Suprapubic skin (tissue), 4 donors: ENCODE measurements around the gene PRTFDC1. TPM values are rescaled to one million over a fixed set of nuclear protein-coding genes. Genes with fewer than 3 reads are reported as not detected.
"Not testable (repeated sequence)": the region's sequence is repeated elsewhere in the genome, so short reads cannot be mapped to it uniquely, and the experiment has no call there.

Source experiments
- DNase-seq, 2 donors: peaks; one replicate each; pipeline ENCODE4 v3.0.0-alpha.2; 2019; ENCODE audit warnings: low spot score in 2 of 2
- H3K27ac ChIP-seq: fragments of 200-600 bp; sonication (generic); one replicate; pipeline ENCODE4 v1.5.1; 2019
- H3K27me3 ChIP-seq: fragments of 200-600 bp; sonication (generic); one replicate; pipeline ENCODE4 v1.5.1; 2019
- H3K36me3 ChIP-seq: fragments of 200-600 bp; sonication (generic); one replicate; pipeline ENCODE4 v1.5.1; 2019
- H3K4me1 ChIP-seq: fragments of 200-600 bp; sonication (generic); one replicate; pipeline ENCODE4 v1.5.1; 2019
- H3K4me3 ChIP-seq: fragments of 200-600 bp; sonication (generic); one replicate; pipeline ENCODE4 v1.5.1; 2019; ENCODE audit warnings: mild to moderate bottlenecking
- H3K9me3 ChIP-seq: fragments of 200-600 bp; sonication (generic); one replicate; pipeline ENCODE4 v1.5.1; 2019
- CTCF ChIP-seq, 2 donors: fragments of 200-600 bp in 1 of 2; fragments of 450-650 bp in 1 of 2; sonication (generic) in 1 of 2; IDR thresholded peaks; one replicate each; pipeline ENCODE4 v1.5.1; 2016 to 2019; ENCODE audit warnings: antibody characterized with exemption in 2 of 2, mild to moderate bottlenecking in 1 of 2, moderate library complexity in 1 of 2
- EP300 ChIP-seq: sonication (generic); formaldehyde crosslinking; IDR thresholded peaks from one replicate; pipeline ENCODE4 v1.6.1; 2017; ENCODE audit warnings: antibody characterized with exemption
- POLR2A ChIP-seq, 2 donors: fragments of 450-650 bp; IDR thresholded peaks; one replicate each; pipeline ENCODE4 v1.6.1; 2017; ENCODE audit warnings: antibody characterized with exemption in 2 of 2, mild to moderate bottlenecking in 2 of 2, moderate library complexity in 2 of 2
- POLR2AphosphoS5 ChIP-seq, 3 donors: sonication (generic); formaldehyde crosslinking; IDR thresholded peaks; one replicate each; pipeline ENCODE4 v1.6.1; 2017; ENCODE audit warnings: antibody characterized with exemption in 3 of 3
- whole genome bisulfite sequencing: methylation state at CpG from one replicate; pipeline ENCODE4 v1.1.5; 2018; 5-methylcytosine and 5-hydroxymethylcytosine counted together
- total RNA-seq, 4 donors: library from RNA; depleted of rRNA; stranded (reverse); fragments of >200 nt; gene quantifications; one replicate each; pipeline ENCODE4 v1.1.0, GENCODE V29; 2016

The PRTFDC1 gene
- total RNA-seq, 4 donors from 2014 or later: 0.40 to 0.76 (median 0.69) TPM

DNA sequence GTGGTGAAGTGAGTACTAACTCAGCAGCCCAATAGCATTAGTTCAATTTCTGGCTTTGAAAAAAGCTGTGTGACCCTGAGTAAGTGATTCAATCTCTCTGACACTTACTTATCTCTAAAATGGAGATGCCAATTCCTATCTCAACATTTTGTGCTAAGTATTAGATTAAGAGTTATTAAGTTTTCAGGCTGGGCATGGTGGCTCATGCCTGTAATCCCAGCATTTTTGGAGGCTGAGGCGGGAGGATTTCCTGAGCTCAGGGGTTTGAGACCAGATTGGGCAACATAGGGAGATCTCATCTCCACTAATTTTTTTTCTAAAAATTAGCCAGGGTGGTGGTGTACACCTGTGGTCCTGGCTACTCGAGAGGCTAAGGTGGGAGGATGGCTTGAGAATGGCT is 109.5 kb downstream of the PRTFDC1 start:
- DNase-seq: no peak
- TF ChIP-seq CTCF (IDR thresholded peaks at IDR 0.05) (no peak), POLR2A (IDR thresholded peaks at IDR 0.05) (no peak), POLR2AphosphoS5 (IDR thresholded peaks at IDR 0.05) (no peak), EP300 (no peak)
- Histone ChIP-seq H3K4me1 (no peaks in the 10 kb centered on the region), H3K27ac (no peak overlapping the region), H3K4me3 (no peak overlapping the region), H3K9me3 (no peaks in the 10 kb centered on the region), H3K27me3 (no peaks in the 10 kb centered on the region), H3K36me3 (no peaks in the 10 kb centered on the region)
- WGBS: 70% methylated on average over 2 of the region's 2 CpGs

GRCh38 chr10:24841530-24841929 is 110.9 kb downstream of the PRTFDC1 start:
- H3K36me3 ChIP-seq: no peaks in the 10 kb centered on the region
- H3K27ac ChIP-seq: no peak overlapping the region
- DNase-seq: no peak
- no peaks in the 10 kb centered on the region for H3K4me1 ChIP-seq
- H3K9me3 ChIP-seq: no peaks in the 10 kb centered on the region
- WGBS: 78% methylated on average over 2 of the region's 2 CpGs
- H3K27me3 ChIP-seq: no peaks in the 10 kb centered on the region
- TF ChIP-seq EP300 (no peak), POLR2AphosphoS5 (IDR thresholded peaks at IDR 0.05) (no peak), POLR2A (IDR thresholded peaks at IDR 0.05) (no peak), CTCF (IDR thresholded peaks at IDR 0.05) (no peak)
- H3K4me3 ChIP-seq: no peak overlapping the region

DNA sequence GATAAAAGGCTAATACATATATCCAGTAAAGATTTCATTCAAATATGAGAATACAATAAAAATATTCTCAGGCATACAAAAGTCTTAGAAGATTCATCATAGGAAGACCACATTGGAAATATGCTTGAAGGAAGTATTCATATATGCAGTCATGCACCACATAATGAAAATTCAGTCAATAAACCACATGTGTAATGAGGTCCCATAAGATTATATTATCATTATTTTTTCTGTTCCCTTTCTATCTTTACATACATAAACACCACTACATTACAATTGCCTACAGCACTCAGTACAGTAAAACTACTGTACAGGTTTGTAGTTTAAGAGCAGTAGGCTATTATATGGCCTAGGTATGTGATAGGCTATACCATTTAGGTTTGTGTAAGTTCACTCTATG is 111.6 kb downstream of the PRTFDC1 start:
- TF ChIP-seq EP300 (no peak), CTCF (IDR thresholded peaks at IDR 0.05) (no peak), POLR2A (IDR thresholded peaks at IDR 0.05) (no peak), POLR2AphosphoS5 (IDR thresholded peaks at IDR 0.05) (no peak)

GRCh38 chr10:24837781-24838180 is 114.6 kb downstream of the PRTFDC1 start:
- WGBS: 85% methylated on average over 2 of the region's 2 CpGs
- H3K27me3 ChIP-seq: not testable (repeated sequence)

More for the DNA sequence above, 111.6 kb downstream of the PRTFDC1 start:
- Histone ChIP-seq H3K4me1 (no peaks in the 10 kb centered on the region), H3K27ac (no peak overlapping the region), H3K27me3 (no peaks in the 10 kb centered on the region), H3K36me3 (no peaks in the 10 kb centered on the region), H3K9me3 (no peaks in the 10 kb centered on the region), H3K4me3 (no peak overlapping the region)
- no peak for DNase-seq

DNA sequence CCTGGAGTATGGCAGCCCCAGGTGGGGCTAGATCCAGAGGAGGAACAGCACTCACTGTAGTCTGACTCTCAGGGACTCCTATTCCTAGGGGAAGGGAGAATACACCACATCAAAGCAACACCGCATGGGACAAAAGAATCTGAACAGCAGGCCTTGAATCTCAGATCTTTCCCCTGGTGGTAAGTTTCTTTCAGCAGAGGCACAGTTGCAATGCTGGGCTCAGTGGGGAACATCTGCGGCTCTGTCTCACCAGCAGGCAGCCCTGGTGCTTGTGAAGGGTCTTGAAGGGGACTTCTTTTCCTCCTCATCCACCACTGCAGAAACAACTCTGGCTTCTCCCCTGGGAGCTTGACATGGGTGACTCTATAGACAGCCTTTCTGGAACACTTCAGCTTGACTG is 117.5 kb downstream of the PRTFDC1 start:
- 100% methylated on average over 2 of the region's 2 CpGs for WGBS
- Histone ChIP-seq H3K4me3 (no peak overlapping the region), H3K4me1 (no peaks in the 10 kb centered on the region), H3K9me3 (no peaks in the 10 kb centered on the region), H3K27ac (no peak overlapping the region), H3K27me3 (no peaks in the 10 kb centered on the region), H3K36me3 (no peaks in the 10 kb centered on the region)
- no peak for DNase-seq
- TF ChIP-seq POLR2AphosphoS5 (IDR thresholded peaks at IDR 0.05) (no peak), CTCF (IDR thresholded peaks at IDR 0.05) (no peak), POLR2A (IDR thresholded peaks at IDR 0.05) (no peak), EP300 (no peak)

More at GRCh38 chr10:24837781-24838180, 114.6 kb downstream of the PRTFDC1 start:
- H3K9me3 ChIP-seq, H3K4me3 ChIP-seq, DNase-seq, H3K27ac ChIP-seq, H3K36me3 ChIP-seq, H3K4me1 ChIP-seq: not testable (repeated sequence)

GRCh38 chr10:24826009-24826408 is 126.4 kb downstream of the PRTFDC1 start:
- Histone ChIP-seq H3K4me3 (no peak overlapping the region), H3K27me3 (no peaks in the 10 kb centered on the region), H3K27ac (no peak overlapping the region), H3K36me3 (no peaks in the 10 kb centered on the region), H3K9me3 (no peaks in the 10 kb centered on the region), H3K4me1 (peaks cover 9% of the 10 kb centered on the region)
- no peak for DNase-seq
- 8% methylated on average over 4 of the region's 4 CpGs for WGBS
- no peak for TF ChIP-seq POLR2A (IDR thresholded peaks at IDR 0.05)
- no peak for TF ChIP-seq EP300
- TF ChIP-seq CTCF (IDR thresholded peaks at IDR 0.05): no peak
- TF ChIP-seq POLR2AphosphoS5 (IDR thresholded peaks at IDR 0.05): no peak
